ENCODE results near the gene MTUS2. TPM values are rescaled to one million over a fixed set of nuclear protein-coding genes. Genes with fewer than 3 reads are reported as not detected.

The MTUS2 gene
- total RNA-seq, 1 donor from 2014 or later: not detected

GRCh38 chr13:29028868-29029267 lies 208.7 kb downstream of the MTUS2 start:
- no peaks in the 10 kb centered on the region for H3K36me3 ChIP-seq (ENCODE audit: control insufficient read depth, insufficient read depth, low read length)
- DNase-seq (ENCODE audit: low read depth) (no peak), FAIRE-seq (no peak)
- H3K27me3 ChIP-seq (ENCODE audit: control insufficient read depth, insufficient read depth, low read length): no peaks in the 10 kb centered on the region
- H3K4me3 ChIP-seq (ENCODE audit: low read depth, low read length): no peak overlapping the region
- no peak for TF ChIP-seq CTCF (IDR thresholded peaks at IDR 0.05; ENCODE audit: insufficient read depth, low read length, severe bottlenecking)

GRCh38 chr13:29038700-29039099 lies 218.6 kb downstream of the MTUS2 start:
- Histone ChIP-seq H3K36me3 (ENCODE audit: control insufficient read depth, insufficient read depth, low read length) (no peaks in the 10 kb centered on the region), H3K4me3 (ENCODE audit: low read depth, low read length) (no peak overlapping the region), H3K27me3 (ENCODE audit: control insufficient read depth, insufficient read depth, low read length) (no peaks in the 10 kb centered on the region)
- FAIRE-seq: no peak
- no peak for TF ChIP-seq CTCF (IDR thresholded peaks at IDR 0.05; ENCODE audit: insufficient read depth, low read length, severe bottlenecking)
- DNase-seq (ENCODE audit: low read depth): no peak

GRCh38 chr13:29039212-29039611 lies 219.1 kb downstream of the MTUS2 start:
- no peak overlapping the region for H3K4me3 ChIP-seq (ENCODE audit: low read depth, low read length)
- TF ChIP-seq CTCF (IDR thresholded peaks at IDR 0.05; ENCODE audit: insufficient read depth, low read length, severe bottlenecking): no peak
- H3K27me3 ChIP-seq (ENCODE audit: control insufficient read depth, insufficient read depth, low read length): no peaks in the 10 kb centered on the region
- DNase-seq (ENCODE audit: low read depth): no peak
- no peak for FAIRE-seq
- H3K36me3 ChIP-seq (ENCODE audit: control insufficient read depth, insufficient read depth, low read length): no peaks in the 10 kb centered on the region

GRCh38 chr13:29046588-29046987 lies 226.4 kb downstream of the MTUS2 start:
- TF ChIP-seq CTCF (IDR thresholded peaks at IDR 0.05; ENCODE audit: insufficient read depth, low read length, severe bottlenecking): no peak
- FAIRE-seq: no peak
- no peak for DNase-seq (ENCODE audit: low read depth)
- Histone ChIP-seq H3K36me3 (ENCODE audit: control insufficient read depth, insufficient read depth, low read length) (no peaks in the 10 kb centered on the region), H3K4me3 (ENCODE audit: low read depth, low read length) (no peak overlapping the region), H3K27me3 (ENCODE audit: control insufficient read depth, insufficient read depth, low read length) (no peaks in the 10 kb centered on the region)

- Histone ChIP-seq H3K27me3 (ENCODE audit: control insufficient read depth, insufficient read depth, low read length) (no peaks in the 10 kb centered on the region), H3K36me3 (ENCODE audit: control insufficient read depth, insufficient read depth, low read length) (no peaks in the 10 kb centered on the region), H3K4me3 (ENCODE audit: low read depth, low read length) (no peak overlapping the region)
- FAIRE-seq (no peak), DNase-seq (ENCODE audit: low read depth) (no peak)
- TF ChIP-seq CTCF (IDR thresholded peaks at IDR 0.05; ENCODE audit: insufficient read depth, low read length, severe bottlenecking): no peak
Measured at GRCh38 chr13:29049524-29049923, 229.4 kb downstream of the MTUS2 start.

- DNase-seq (ENCODE audit: low read depth) (no peak), FAIRE-seq (no peak)
- H3K4me3 ChIP-seq (ENCODE audit: low read depth, low read length): no peak overlapping the region
- no peak for TF ChIP-seq CTCF (IDR thresholded peaks at IDR 0.05; ENCODE audit: insufficient read depth, low read length, severe bottlenecking)
- no peaks in the 10 kb centered on the region for H3K36me3 ChIP-seq (ENCODE audit: control insufficient read depth, insufficient read depth, low read length)
- H3K27me3 ChIP-seq (ENCODE audit: control insufficient read depth, insufficient read depth, low read length): no peaks in the 10 kb centered on the region
Measured at GRCh38 chr13:29050719-29051118, 230.6 kb downstream of the MTUS2 start.

Data from bronchial epithelial cell (primary cell).